Fibroblast of peridontal ligament (primary cell): ENCODE results near the gene MRPS23.

ENCODE experiments used
- DNase-seq: peaks from one replicate; pipeline ENCODE4 v3.0.0-alpha.2; 2010; ENCODE audit errors: extremely low read depth

Gene MRPS23

DNA sequence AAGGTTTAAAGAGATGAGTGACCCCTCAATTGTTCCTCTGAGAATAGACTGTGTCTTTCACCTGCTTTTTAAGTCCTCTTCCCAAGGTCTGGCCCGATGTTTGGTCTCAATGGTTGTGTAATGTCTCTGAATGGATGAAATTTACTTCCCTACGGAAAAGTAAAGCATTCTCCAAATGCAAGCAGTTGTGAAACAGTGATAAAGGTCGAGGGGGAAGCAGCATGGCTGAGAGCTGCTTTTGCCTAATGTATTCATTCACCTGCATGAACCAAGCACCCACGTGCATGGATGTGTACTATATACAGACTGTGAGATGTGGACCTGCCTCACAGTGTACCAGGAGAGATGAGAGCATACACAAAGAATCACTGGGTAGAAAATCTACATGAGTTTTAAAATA lies 11.4 kb downstream of the MRPS23 start:
- no peak for DNase-seq

DNA sequence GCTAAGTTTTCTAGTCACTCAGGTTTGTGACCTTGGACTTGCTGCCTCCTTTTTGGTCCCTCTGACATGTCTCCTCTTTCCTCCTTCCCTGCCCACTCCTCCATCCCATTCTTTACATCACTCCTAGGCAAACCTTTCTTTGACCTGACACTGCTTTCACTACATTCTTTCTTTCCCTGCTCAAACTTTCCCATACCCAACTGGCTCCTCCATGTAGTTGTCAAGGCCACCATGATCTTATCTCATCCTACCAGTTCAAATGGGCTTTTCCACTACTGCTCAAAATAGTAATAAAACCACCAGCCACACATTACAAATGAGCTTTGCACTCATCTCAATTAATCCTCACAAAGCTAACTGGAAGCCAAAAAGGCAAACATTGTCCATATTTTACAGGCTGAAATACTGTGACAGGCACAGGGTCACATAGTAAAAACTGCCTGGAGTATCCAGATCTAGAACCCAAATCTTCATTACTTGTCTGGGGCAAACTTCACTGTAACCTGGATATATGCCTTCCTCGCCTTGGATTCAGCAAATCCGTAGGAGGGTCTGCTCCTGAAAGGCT lies 14.4 kb downstream of the MRPS23 start:
- DNase-seq, result no peak

DNA sequence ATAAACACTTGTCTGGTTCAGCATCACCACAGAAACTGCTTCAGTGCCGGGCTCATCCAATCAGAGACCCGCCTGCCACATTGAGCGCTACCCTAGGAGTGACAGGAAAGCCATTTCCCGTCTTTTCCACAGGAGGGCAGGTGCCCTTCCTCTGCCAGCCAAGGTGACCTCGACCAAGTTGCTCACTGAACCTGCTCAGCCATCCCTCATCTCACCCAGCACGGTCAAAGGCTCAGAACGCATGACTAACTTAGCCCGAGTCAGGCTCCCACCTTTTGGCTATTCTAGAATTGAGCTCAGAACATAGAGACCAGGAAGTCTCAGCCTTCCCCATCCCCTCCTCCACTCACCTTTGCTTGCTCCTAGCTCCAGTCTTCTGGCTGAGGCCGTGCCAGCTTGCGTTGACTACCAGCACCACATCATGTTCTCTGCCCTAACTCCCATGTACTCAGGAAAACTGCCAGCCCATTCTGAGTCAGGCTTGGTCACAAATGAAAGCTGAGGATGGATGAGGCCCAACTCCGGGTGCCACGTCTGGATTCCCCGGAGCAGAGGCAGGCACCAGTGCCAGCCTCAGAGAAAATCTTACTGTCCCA lies 15.6 kb downstream of the MRPS23 start:
- peak; percentile 59 for DNase-seq

DNA sequence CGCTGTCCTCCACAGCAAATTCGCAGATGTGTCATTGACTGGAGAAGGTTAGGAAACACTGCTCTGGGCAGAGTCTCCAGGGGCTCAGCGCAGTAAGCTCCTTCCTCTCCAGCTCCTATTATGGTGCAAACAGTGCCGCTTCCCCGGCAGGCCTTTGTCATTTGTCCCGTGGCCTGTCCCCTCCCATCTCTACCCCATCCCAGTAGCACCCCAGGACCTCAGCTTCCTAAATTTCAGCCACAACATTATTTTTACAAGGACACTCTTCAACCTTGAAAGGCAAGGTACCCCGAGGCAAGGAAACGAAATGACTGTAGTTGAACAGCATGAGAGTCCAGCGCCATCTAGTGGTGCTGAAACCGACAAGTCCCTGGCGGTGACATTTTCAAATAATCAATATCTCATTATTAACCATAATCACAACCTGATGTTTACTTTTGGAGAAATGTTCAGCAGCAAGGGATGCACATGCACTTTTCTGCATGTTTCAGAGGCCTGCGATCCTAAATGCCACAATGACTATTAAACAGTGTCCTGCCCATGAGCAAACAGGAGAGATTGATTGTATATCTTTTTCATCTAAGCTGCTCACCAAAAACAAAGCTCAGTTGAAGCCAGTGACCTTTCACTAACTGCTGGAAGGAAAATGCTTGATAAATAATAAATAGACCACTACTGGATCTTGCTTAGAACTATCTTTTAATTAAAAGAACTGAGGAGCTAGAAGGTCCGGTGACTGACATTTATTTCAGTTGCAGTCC lies 16.5 kb downstream of the MRPS23 start:
- peak; percentile 83 for DNase-seq

DNA sequence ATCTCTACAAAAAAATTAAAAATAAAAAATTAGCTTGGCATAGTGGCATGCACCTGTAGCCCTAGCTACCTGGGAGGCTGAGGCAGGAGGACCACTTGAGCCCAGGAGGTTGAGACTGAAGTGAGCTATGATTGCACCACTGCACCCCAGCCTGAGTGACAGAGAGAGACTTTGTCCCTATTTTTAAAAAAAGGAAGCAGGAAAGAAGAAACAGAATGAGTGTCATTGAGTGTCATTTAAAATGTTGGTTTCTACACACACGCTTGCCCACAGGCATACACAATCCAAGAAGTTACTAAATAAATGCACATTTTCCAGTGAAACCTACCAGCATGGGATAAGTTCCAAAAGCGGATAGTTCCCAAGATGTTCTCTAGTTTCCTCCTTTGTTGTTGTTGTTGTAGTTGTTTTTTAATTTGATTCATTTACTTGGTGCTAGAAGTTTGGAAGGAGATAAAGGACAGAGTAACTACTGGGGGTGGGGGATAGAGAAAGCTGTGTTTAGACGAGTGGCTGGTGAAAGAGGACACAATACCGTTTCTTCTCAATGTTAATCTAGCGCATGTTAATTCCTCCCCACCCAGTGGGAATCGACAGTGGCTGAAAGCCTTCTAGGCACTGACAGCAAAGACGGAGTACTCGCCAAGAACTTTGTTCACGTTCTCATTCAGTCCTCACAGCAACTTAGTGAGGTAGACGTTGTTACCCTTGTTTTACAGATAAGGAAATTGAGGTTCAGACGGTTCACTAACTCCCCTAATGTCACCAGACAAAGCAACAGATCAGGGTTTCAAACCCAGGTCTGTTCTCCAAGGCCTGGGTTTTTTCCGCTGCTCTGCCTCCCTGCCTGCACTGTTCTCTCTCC lies 17.3 kb downstream of the MRPS23 start:
- peak; percentile 16 for DNase-seq

DNA sequence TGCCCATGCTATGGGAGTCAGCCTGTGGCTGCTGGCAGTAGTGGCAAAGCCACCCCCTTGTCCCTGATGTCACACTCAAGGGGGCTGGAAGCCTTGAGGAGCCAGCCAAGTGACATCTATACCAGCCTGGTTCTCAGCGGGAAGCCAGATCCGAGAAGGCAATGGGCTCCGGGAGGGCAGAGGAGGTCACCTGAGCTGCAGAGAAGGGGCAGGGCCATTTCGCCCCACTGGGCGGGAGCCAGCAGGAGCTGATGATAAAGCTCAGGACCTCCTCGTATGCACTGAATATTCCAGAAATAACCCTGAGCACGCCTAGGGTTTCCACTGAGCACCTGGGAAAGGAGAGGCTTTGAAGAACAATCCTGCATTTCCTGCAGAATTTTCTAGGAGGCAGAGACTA lies 19.0 kb downstream of the MRPS23 start:
- no peak for DNase-seq

DNA sequence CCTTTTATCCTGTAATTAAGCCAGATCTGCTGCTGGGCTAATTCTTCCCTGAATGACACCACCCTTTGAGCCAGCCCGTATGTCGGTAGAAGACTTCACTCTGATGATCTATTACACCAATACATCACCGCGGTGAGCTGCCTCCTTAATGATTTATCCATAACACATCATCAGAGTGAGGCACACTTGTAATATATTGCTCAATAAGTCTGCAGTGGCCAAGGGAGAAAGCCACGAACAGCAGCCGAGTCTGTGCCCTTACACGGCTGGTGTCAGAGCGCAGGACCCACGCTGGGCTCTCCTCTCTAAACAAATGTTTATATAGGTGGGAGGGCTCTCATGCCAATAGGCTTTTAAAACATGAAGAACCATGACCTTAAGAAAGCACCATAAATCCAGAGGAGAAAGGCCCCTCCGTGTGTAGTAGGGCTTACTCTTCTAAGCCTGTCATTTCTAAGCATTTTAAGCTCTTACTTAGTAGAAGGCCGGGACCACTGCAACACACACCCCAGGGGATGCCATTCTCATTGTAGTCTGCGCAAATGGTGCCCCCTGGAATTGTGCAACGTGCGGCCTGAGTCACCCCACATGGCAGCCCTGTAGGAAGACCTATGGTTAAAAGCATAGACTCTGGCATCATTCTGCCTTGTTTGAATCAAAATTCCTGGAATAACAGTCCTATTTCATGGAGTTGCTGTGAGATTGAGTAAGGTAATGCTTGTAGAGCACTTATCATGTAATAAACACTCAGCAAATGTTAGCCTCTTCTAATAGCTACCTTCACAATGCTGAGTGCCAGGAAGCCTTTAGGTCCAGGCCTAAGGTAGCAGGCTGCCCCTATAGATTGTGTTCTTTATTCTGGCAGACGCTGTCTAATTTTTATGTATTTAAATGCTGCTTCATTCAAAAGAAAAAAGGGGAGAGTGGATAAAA lies 26.1 kb downstream of the MRPS23 start:
- DNase-seq, result peak; percentile 49

DNA sequence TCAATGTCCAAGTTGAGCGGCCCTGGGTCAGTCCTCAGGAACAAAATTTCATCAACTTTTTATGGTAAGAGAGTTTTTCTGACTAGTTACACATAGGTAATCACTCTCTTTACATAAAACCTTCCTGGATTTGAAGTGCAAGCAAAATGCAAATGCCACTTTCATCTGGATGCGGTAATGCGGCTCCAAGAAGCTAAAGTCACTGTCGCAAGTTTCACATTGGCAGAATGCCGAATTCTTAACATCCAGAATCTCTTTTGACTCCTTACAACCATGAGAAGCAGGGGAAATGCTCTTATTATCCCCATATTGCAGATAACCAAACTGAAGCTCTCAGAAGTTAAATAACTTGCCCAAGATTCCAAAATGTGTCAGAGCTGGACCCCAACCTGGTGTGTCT lies 30.0 kb downstream of the MRPS23 start:
- no peak for DNase-seq

DNA sequence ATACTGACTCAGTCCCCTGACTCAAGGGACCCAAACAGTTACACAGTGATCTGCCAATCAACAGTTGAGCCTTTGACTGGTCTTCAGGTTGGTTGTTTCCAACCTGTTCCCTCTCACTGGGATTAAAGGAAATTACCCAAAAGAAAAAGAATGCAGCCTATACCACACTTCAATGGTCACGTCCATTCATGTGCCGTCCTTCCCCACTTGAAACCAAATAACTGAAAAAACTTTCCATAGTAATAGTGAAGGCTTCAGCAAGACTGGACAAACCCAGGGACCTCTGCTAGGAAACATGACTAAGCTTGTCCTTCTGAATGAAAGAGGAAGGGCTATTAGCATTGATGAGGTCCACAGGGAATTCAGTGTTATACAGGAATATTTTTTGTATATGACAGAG lies 30.6 kb downstream of the MRPS23 start:
- no peak for DNase-seq

DNA sequence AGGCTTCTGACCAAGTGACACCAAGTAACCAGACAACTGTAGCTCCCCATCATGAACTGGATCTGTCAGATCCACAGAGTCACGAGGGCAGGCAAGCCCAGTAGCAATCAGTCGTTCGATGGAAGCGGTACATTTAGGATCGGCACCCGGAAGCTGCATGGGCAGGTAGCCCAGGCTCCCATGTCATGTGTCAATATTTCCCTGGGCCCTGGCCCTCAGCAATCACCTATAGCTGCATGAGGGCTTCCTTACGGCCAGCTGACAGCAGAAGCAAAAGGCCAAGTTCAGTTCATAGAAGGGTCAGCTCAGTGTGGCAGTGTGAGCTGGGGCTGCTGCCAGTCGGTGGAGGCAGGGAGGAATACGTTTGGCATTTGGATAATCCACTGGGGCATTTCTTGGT lies 31.8 kb downstream of the MRPS23 start:
- DNase-seq, result no peak

DNA sequence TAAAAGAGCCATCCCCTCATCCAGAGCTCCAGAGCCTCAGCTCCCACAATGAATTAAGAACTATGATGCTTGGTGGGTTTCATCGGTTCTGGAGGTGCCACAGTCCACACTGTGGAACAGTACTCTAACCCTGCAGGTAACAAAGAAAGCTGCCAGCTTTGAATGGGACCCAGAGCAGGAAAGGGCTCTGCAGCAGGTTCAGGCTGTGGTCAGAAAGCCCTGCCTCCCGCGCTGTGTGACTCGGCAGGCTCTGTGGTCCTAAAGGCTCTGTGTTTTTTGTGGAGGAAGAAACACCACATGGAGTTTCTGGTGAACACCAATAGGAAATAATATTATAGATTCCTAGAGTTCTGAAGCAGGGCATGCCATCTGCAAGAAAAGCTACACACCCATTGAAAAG lies 32.5 kb downstream of the MRPS23 start:
- DNase-seq, result no peak

DNA sequence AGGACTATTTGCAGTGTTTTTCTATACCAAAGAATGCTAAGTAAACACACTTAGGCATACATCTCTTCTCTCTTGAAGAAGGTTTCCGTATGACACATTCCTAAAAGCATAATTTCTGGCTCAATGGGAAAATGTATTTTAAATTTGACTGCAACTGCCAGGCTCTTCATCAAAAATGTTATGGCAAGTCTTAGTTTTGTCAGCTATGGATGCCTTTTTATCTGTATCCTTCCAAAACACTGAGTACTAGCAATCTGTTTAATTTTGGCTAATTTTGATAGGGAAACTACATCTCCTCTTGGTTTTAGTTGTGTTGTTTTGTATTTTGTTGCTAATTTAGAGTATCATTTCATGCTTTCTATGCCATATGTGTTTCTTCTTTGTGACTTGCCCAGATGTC lies 35.4 kb downstream of the MRPS23 start:
- DNase-seq, result no peak

DNA sequence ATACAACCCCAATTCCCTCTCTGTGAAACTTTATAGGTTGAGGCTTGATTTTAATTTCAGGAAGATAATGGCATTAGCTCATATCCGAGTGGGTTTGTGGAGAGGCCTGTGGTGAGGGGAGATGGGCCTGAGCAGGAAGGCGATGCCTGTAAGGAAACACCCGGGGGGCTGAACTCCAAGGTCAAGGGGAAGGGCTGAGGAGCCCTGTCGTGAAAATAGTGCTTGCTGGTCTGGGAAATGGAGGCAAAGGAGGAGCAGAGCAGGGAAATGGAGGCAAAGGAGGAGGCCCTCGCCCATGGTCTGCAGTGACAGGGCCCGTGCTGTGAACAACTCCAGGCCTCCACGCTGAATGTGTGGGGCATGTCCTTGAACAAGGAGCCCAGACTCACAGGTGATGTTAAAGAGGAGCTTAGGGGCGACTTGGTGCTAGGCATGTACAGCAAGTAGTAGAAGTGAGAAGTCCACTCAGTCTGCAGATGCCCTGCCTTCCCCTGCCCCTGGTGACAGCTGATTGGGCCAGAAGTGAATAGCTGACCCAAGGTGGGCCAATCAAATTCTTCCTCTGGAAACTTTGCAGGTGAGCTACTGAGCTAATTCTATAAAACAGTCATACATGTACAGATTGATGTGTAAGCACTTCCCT lies 38.1 kb downstream of the MRPS23 start:
- no peak for DNase-seq

DNA sequence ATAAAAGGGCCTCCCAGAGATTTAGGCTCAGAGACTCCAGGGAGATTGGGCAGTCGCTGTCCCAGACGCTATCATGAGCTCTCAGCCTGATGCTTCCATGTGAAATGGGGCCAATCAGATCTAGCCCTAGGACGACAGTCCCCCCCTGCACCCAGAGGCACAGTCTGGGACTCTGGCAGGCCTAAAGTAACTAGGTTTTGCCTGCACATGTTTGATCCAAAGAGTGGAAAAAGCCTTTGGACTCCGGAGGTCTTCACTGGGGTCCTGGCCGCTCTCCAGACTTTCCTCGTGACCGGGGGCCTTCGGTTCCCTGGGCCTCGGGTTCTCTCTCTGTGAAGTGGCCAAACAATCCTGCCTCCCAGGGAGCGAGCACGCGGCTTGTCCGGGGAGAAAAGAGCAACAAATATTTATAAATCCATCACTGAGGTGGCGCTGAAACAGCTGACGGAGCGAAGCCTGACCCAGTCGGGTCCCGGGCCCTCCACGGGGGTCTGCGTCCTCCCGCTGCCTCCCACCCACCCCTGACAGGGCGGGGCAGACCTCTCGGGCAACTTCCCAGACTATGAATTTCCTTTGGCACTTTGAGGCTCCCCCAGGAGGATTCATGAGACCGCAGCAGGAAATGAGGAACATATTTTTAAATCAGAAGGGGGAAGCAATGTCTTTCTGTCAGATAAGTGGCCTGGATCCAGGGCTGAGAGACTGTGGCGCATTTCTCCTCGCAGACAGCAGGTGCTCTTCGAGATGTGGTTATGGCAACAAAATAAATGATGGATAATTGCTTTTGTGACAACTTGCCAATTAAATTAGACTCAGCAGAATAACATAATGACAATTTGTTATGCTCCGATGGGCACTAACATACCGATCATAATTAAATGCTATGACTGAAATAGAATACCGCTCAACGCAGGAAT lies 38.9 kb downstream of the MRPS23 start:
- peak; percentile 37 for DNase-seq

DNA sequence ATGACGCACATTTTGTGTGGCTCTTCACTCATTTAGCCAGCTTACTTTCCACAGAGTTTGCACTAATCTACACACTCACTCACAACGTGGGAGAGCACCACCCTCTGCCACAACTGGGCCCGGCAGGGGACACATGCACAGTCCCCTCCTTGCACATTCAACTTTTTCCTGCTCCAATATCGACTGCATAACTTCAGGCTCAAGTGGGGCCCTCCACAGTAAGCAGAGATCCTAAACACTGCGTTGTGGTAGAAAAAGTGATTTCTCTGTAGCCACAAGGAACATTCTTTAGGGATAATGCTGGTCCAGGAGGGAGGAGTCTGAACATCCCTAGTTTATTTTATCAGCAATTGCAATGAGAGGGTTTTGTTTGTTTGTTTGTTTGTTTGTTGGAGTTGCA lies 40.0 kb downstream of the MRPS23 start:
- DNase-seq, result no peak

DNA sequence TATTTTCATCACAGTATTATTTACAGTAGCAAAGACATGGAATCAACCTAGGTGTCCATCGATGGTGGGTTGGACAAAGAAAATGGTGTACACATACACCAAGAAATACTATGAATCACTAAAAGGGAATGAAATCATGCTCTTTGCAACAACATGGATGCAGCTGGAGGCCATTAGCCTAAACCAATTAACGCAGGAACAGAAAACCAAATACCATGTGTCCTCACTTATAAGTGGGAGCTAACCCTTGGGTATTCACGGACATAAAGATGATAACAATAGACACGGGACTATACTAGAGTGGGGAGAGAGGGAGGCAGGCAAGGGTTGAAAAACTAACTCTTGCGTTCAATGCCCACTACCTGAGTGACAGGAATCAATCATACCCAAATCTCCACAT lies 41.0 kb downstream of the MRPS23 start:
- no peak for DNase-seq

DNA sequence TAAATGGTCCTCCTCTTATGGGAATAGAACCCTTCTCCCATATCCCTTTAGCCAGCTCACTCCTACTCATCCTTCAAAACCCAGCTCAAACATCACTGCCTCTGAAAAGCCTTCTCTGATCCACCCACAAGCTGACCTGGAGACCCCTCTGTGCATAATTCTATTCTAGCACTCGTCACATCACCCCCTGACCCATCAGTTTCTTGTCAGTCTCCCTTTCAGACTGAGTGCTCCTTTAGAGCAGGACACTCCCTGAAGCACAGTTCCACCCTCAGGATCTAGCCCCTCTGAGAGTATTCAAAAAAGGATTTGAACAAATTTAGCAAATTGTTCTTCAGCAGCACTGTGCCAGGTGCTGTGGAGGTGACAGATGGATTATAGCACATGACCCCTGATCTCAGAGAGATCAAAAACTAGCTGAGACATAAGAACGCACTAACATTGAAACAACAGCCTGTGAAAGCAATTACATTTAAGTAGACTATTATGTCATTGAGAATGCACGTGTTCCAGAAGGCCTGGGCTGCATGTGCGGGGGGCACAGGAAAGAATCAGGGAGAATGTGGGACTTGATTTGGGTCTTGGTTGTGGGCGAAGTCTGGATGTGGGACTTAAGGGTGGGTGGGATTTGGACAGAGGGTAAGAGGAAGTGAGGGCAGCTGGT lies 43.5 kb downstream of the MRPS23 start:
- DNase-seq, result no peak

DNA sequence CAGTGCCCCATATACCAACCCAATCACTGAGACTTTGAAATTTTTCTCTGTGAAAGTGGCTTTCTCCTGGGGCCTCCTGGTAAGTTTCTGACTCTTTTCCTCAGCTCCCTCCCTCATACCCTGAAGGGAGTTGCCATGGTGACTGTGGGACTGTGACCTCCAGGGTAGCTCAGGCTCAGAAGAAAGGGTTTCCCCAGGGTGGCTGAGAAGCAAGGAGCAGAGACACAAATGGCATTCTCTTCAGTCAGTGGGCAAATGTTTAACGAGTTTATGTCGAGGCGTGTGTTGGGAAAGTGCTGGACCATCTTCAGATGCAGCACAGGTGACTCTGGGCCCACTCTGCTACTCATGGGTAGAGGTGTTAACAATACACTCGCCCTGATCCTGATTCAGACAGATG lies 46.8 kb downstream of the MRPS23 start:
- DNase-seq, result no peak

DNA sequence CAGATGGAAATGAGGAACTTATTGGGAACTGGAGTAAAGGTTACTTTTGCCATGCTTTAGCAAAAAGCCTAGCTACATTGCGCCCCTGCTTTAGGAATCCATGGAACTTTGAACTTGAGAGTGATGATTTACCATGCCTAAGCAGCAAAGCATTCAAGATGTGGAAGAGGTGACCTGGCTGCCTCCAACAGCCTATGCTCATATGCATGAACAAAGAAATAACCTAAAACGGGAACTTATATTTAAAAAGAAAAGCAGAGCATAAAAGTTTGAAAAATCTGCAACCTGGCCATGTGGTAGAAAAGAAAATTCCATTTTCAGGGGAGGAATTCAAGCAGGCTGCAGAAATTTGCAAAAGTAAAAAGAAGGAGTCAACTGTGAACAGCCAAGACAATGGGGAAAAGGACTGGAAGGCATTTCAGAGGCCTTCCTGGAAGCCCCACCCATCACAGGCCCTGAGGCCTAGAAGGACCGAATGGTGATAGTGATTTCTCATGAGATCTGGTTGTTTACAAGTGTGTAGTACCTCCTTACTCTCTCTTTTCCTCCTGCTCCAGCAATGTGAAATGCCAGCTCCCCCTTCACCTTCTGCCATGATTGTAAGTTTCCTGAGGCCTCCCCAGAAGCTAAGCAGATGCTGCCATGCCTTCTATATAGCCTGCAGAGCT lies 48.7 kb downstream of the MRPS23 start:
- DNase-seq, result no peak
